GM19438 (cell line): ENCODE results near the gene DTX4.

ENCODE experiments used
- ATAC-seq: cut with Tn5 transposase; IDR thresholded peaks from one replicate; pipeline ENCODE4 v1.9.1; 2021; ENCODE audit warnings: low read depth; ENCODE audit not compliant: unreplicated experiment

Gene DTX4

DNA sequence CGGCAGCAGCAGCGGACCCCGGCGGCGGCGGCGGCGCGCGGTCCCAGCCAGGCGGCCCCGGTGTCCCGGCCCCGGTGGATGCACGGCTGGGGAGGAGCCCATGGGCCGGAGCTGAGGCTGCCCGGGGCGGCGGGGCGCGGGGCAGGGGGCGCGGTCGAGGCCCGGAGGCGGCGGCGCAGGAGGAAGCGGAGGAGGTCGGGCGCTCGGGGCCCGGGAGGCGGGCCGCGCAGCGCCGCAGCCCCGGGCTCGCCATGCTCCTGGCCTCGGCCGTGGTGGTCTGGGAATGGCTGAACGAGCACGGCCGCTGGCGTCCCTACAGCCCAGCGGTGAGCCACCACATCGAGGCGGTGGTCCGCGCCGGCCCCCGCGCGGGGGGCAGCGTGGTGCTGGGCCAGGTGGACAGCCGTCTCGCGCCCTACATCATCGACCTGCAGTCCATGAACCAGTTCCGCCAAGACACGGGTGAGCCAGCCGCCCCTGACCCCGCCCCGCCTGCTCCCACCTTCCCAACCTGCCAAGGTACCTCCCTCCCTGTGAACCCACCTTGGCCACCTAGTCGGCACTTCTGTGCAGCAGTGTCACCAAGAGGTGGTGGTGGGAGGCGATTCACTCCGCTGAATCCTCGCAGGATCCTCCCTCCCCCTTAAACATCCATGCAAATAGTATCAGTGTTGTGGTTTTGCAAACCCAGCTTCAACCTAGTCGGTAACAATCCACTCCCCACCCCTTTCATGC is 580 bp downstream of the DTX4 start:
- ATAC-seq = peak; percentile 33

DNA sequence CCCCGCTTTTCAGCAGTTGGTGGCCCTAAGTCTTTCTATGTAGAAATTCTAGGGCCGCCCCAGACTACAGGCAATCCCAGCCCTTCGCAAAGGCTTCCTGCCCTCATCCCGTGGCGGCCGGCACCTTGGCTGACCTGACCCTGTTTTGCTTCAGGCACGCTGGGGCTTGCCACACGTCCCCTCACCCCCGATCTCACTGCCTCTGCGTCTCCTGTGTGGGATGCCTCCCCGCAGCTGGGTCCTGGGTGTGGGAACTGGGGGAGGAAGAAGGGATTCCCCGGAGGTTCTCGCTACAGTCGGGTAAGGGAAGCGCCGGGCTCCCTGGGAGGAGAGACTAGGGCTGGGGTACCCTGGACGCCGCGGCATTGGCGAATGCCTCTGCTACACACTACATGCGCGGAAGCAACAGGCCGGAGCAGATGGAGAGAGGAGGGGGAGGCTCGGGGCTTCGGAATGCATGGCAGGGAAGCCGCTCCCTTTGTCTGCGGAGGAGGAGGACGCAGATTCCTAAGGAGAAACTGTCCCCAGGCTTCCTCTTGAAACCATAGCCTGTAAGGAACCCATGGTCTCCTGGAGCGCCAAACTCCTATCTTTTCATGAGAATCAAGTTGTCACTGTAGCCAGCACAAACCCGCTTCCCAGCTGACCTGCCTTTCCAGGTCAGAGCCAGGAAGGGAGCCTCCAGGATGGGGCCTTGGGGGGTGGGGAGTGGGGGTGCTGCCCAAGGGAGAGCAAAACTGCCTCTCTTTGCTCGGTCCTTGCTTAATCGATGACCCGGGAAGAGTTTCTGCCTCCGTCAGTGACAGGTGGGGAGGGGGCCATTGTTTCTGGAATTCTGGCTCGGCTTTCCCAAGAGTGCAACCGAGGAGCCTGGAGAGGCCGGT is 1.4 kb downstream of the DTX4 start:
- ATAC-seq = peak; percentile 18

DNA sequence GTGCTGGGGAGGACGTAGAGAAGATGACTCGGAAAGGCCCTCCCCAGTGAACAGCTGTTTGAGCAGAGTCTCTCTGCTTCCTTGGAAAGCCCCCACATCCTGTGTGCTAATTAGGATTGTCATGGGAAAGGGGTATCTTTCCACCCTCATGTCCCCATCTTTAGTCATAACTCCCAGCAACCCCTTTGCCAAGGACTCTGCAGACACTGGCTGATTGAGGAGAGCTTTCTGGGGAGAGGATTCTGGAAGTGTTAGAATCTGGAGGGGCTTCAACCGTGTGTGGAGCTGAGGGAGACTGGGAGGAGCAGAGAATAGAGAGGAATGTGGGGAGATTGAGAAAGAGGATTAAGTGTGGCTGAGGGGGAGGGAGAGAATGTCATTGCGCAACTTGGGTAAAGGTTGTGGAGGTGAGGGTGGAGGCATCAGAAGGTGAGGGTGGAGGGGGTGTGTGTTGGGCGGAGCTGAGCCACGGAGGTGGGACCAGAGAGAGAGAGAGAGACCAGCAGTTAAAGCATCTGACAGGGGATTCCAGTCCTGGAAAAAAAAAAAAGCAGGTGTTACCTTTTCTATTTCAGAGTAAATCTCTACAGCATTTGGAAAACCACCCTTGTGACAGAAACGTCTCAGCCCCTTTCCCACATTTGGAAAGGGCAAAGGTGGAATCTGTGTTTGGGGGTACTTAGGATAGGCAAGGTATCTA is 2.2 kb downstream of the DTX4 start:
- no peak for ATAC-seq

DNA sequence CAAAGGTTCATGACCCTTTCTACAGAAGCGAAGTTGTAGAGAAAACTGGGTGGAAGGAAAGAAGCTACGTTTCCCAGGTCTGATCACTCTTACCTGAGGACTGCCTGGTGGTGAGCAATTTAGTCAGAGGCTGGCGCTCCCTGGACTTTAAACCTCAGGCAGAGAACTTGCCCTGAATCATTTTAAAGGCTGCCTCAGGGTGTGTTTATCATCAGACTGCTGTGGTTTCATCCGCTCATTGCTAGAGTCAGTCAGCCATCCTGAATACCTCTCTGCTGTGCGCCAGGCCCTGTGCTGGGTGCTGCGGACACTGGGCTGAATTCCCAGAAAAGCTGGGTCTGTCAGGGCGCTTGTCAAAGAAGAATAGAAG is 2.7 kb downstream of the DTX4 start:
- no peak for ATAC-seq

DNA sequence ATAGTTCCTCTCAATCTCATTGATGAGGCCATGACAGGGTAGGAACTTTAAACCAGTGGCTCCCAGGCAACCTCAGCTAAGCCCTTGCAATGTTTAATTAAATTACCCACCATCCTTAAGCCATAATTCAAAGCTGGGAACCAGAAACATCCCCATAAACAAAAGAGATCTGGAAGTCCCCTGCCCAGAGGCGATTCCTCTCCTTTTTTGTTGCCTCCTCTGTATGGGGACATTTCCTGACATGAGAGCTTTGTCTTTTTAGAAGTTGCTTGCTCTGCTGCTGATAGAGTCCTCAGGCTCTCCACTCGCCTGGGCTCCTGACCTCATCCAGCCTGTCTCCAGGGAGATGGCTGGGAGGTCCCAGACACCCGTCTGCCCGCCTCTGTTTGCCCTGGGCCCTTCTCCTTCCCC is 3.2 kb downstream of the DTX4 start:
- ATAC-seq = no peak

DNA sequence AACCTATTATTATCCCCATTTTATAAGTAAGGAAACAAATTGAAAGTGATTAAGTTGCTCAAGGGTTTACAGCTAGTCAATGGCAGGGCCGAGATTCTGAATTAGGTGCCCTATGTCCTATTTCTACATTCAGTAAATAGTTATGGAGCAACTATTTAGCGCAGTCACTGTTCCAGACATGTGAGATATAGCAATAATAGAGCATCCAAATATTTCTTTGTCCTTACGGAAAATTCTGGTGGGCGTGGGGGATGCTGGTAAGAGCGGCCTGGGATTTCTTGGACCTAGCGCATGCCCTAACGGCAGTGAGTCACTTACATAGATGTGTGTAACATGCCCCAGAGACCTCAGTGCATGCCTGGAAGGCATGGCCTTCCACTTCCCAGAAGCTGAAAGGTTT is 4.4 kb downstream of the DTX4 start:
- no peak for ATAC-seq

DNA sequence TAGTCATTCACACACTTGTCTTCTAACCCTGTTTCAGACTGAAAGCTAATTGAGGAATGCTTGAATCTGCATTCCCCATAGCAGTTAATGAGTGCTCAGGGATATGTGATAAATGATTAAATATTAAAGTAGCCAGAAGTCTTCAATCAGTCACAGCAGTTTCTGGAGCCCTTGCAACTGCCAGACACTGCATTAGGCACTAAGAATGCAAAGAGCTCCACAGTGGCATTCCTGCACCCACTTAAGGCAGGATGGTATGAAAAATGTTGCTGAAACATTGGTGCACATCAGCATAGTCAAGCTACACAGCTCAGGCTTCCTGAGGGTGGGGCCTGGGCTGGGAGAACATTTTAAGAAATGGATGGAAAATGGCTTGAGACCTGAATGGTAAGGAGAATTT is 6.5 kb downstream of the DTX4 start:
- ATAC-seq = no peak

DNA sequence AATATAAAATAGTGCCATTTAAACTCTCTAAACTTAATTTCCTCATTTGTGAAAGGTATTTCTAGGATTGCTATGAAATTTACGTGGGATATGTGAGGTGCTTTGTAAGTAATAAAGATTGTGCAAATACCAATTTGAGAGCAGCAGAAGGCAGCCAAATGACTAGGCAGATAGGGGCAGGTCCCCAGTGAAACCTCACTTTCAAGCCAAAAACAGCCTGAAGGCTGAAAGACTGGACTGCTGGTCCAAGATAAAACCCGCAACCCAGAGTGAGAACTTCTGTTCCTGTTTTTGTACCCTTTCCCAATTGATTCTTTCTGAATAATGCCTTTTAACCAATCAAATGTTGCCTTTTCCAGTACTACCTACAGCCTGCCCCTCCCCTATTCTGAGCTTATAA is 7.2 kb downstream of the DTX4 start:
- ATAC-seq = no peak

DNA sequence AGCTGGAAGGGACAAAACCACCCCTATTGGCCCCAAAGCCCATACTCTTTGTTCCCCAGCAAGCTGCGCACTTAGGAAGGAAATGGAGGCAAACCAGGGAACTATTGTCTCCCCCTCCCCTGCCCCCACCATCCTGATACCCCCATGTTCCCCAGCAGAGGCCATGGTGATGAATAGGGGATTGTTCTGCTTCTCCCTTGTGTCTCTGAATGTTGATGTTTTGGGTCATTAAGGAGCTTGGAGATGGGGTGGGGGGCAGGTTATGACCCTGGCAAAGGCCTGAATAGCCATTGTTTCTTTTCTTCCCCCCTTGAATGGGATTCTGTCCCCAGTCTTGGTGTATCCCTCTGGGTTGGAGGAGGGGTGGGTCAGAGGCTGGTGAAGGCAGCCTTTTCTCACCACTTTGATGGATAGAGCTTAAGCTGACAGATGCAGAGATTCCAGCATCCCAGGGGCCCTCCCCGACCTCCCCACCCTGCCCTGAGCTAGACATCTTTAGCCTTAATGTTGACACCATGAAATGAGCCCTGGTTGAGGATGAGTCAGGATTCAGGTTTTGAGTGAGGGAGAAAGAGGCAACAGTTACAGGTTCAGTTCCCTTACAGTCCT is 8.3 kb downstream of the DTX4 start:
- ATAC-seq = no peak

DNA sequence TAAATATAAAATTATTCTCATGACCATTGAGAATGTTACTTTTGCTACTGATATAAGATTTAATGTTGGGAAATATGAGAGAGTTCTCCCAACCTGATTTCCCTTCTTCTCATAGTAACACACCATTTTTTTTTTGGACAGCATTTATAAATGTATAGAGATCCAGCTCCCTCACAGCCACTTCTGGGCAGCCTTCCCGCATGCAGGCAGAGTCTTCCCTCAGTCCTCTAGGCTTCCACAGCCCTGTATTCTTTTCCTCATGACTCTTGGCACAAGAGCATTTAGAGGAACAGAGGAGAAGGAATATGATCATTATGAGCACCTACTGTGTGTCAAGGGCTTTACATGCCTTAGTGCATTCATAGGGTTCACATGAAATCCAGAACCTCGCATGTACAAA is 9.0 kb downstream of the DTX4 start:
- no peak for ATAC-seq

DNA sequence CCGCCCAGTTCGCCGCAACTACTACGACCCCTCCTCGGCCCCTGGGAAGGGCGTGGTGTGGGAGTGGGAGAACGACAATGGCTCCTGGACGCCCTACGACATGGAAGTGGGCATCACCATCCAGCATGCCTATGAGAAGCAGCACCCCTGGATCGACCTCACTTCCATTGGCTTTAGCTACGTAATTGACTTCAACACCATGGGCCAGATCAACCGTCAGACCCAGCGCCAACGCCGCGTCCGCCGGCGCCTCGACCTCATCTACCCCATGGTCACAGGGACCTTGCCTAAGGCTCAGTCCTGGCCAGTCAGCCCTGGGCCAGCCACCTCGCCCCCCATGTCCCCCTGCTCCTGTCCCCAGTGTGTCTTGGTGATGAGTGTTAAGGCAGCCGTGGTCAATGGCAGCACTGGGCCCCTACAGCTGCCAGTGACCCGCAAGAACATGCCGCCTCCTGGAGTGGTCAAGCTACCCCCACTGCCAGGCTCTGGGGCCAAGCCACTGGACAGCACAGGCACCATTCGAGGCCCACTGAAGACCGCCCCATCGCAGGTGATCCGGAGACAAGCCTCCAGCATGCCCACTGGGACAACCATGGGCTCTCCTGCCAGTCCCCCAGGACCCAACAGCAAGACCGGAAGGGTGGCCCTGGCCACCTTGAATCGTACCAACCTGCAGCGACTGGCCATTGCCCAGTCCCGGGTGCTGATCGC is 10.0 kb downstream of the DTX4 start:
- no peak for ATAC-seq

DNA sequence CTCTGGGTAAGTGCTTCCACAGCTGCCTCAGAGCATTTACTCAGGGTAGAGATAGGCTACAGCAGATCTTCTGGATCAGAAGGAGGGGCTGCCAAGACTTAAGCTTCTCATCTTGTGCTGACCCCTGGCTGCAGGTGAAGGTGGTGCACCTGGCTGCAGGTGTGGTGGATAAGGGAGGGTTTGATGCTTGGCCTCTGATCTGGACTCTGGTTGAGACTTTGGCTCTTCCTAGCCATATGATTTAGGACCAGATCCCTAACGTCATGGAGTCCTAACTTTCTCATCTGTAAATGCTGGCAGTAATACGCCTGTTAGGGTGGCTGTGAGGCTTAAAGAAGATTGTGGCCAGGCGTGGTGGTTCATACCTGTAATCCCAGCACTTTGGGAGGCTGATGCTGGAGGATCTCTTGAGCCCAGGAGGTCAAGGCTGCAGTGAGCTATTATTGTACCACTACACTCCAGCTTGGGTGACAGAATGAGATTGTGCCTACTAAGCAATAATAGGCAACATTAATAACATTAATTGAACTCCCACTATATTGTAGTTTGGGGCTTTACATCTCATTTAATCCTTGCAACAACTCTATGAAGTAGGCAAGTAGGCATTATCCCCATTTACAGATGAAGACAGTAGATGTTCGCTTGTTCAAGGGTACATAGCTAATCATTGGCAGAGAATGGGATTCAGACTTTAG is 10.7 kb downstream of the DTX4 start:
- no peak for ATAC-seq

DNA sequence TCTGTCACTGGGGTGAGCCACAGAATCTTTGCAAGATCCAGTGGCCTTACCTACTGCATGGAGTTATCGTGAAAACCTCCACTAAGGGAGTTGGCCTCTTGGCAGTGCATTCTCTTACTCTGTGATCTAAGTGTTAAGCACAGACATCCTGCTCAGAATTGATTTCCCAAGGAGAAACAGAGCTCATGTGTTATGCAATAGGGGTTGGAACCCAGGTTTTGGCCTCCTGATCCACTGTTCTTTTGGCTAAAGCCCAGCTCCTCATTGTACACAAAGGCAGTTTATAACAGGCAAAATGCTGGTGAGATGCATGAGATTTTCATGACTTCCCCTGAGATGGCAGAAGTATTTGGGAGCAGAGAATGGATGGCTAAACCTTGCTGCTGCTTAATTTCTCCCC is 11.8 kb downstream of the DTX4 start:
- no peak for ATAC-seq

DNA sequence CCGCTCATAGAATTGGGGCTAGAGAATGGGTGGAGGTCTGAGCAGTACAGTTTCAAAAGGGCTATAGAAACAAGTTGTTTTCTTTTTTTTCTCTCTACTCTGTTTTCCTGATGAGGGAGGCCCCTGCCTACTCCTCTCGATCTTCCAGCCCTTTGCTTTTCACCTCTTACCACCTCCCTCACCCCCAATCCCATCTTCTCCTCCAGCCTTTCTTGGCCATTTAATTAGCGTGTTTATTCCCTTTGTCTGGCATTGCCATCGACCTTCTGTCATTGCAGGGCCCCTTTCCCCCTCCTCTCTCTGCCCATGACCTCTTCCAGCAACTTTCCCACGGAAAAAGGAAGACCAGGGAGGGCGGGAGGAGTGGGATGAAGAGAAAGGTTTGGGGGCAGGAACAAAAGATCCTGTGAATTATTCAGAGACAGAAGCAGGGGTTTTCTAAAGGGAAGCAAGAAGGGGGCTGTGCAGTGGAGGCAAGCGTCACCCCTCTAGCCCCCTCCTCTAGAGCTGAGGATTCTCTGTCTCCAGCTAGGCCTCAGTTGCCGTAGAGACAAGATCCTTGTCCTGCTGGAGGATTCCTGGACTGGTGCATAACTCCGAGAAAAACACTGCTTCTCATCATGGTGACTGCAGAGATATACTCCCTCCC is 12.9 kb downstream of the DTX4 start:
- ATAC-seq = no peak

DNA sequence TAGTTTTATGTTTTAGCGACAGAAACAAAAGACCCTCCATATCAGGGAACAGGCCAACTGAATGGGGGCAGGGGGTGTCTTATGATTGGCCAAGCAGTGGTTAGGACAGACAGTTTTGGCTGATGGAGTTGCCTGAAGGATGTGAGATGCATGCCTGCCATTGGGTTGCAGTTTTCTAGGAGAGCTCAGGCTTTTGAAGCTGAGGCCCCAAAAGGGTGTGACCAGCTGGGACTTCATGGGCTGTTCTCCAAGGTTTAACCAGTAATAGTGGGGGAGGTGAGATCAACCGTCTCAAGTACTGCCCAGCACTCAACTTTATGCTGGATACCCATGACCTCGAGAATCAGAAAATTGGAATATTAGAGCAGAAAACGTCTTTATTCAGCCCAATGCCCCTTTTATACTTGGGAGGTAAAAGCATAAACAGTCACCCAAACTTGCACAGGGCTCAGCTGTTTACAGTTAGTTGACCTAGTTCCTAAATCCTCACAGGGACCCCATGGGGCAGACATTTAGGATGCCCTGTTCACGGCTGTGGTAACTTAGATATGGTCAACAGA is 13.5 kb downstream of the DTX4 start:
- no peak for ATAC-seq

DNA sequence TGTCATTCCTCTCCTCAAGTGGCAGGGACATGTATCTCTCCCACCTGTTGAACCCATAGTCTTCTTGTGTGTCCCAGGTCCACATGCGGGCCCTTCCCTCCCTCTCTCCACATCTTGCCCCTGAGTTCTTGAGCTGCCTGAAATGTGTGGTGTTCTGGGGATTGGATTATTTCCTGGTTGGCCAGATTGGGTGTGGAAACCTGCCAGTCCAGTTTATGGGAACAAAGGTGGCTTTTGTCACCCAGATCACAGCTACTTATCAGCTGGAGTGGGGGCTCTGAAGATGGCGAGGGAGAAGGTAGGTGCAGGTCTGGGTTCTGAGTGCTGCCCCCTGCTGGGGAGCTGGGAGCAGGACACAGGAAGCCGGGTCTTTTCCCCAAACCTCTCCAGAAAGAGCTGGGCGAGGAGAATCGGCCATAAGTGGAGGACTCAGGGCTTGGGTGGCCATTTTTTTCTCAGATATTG is 14.2 kb downstream of the DTX4 start:
- ATAC-seq = no peak

DNA sequence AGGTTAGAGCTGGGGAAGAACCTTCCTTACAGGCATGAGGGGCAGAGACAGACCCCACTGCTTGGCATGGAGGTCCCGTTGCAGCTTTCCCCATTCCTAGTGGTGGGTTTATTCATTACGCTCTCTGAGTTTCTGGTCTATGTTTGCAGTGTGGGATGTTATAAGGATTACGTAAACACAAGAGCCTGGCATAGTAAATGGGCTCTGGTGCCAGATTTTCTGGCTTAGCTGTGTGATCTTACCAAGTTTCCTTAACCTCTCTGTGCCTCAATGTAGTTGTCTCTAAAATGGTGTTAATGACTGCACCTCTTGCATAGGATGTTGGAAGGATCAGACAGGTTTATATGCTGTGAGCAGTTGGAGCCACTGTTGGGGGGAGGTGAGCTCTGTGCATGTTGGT is 15.1 kb downstream of the DTX4 start:
- no peak for ATAC-seq

DNA sequence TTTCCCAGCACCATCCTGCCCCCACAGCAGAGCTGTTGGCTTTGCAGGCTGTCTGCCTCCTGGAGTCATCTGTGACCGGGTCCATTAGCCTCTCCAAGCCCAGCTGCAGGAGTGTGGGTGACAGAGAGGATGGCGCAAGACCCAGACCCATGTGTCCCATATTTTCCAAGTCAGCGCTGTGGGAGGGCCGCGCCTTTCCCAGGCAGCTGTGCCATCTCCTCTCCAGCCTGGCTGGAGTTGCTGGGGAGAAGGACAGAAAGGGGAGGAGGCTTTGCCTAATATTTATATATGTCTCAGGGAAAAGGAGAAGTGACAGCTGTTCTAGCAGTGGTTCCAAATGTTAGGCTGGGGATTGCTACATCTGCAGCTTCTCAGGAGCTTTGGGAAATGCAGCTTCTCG is 15.7 kb downstream of the DTX4 start:
- ATAC-seq = no peak

DNA sequence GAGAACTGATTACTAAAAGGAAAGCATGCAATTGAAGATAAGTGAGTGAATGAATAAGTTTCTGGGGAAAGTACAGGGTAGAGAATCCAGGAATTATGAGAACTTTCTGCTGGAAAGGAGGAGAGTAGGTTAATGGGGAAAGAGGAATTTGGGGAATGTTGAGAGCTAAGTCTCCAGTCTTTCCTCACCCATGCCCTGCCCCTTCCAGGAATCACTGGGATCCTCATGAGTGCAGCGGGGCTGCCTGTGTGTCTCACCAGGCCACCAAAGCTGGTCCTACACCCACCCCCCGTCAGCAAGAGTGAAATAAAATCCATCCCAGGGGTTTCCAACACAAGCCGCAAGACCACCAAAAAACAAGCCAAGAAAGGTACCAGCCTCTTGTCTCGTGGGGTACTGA is 17.0 kb downstream of the DTX4 start:
- no peak for ATAC-seq
